GM12878 (cell line): ENCODE data around the gene IL20RB. TPM values are rescaled to one million over a fixed set of nuclear protein-coding genes. Genes with fewer than 3 reads are reported as not detected.

ENCODE experiments used
- ATAC-seq: fragments of 200-7000 bp; cut with Tn5 transposase; 3 replicates; pipeline ENCODE4 v1.9.1; 2020; ENCODE audit warnings: mild to moderate bottlenecking, moderate library complexity
- BruUV-seq: library from RNA; stranded (reverse); fragments of 400-500 nt; replicated peaks from 2 replicates; lab custom pipeline; 2021; lab: Mats Ljungman, UMichigan
- CTCF ChIA-PET: fragments of 300-600 bp; sonication (Branson Sonifier 250); formaldehyde crosslinking; extraction: SDS; loops from one replicate; lab custom pipeline; 2021; ENCODE audit warnings: inconsistent platforms; lab: Yijun Ruan, JAX
- POLR2A ChIA-PET: fragments of 350-600 bp; formaldehyde crosslinking; extraction: SDS; loops from one replicate; lab custom pipeline; 2021; ENCODE audit warnings: inconsistent platforms; lab: Charles Lee
- RAD21 ChIA-PET: fragments of 300-600 bp; sonication (Branson Sonifier 250); formaldehyde crosslinking; loops from one replicate; lab custom pipeline; 2023; ENCODE audit warnings: antibody characterized with exemption; ENCODE audit not compliant: unreplicated experiment; lab: Charles Lee
- SMC1A ChIA-PET: fragments of 300-600 bp; sonication (Branson Sonifier 250); formaldehyde crosslinking; loops from one replicate; lab custom pipeline; 2023; ENCODE audit not compliant: unreplicated experiment, uncharacterized antibody; lab: Charles Lee
- DNase-seq: peaks from one replicate; pipeline ENCODE4 v3.0.0-alpha.2; 2011; ENCODE audit warnings: low read depth, low spot score
- FAIRE-seq: peaks from 3 replicates; lab custom pipeline; 2011; peaks lifted over from hg19 to GRCh38; lab: Jason Lieb, UNC
- H2AFZ ChIP-seq: 2 replicates; pipeline ENCODE4 v1.6.0; 2011; ENCODE audit warnings: low read depth, low read length, control low read depth; ENCODE audit not compliant: control insufficient read depth
- H3K27ac ChIP-seq: 2 replicates; pipeline ENCODE4 v1.5.1; 2011; ENCODE audit warnings: control low read depth; ENCODE audit not compliant: control insufficient read depth, insufficient read depth
- H3K27me3 ChIP-seq, 2 experiments: replicated peaks in 1 of 2; 2 replicates each; pipeline versions ENCODE4 v1.6.0 to v1.6.1; 2011; ENCODE audit warnings: low read length in 1 of 2; ENCODE audit not compliant: control insufficient read depth in 2 of 2, insufficient read depth in 2 of 2
- H3K36me3 ChIP-seq, 2 experiments: 2 replicates each; pipeline ENCODE4 v1.5.1; 2011; ENCODE audit warnings: low read length in 1 of 2; ENCODE audit not compliant: control insufficient read depth in 2 of 2, insufficient read depth in 2 of 2
- H3K4me1 ChIP-seq: 2 replicates; pipeline ENCODE4 v1.6.1; 2011; ENCODE audit warnings: mild to moderate bottlenecking, low read length, moderate library complexity, mixed read lengths; ENCODE audit not compliant: control insufficient read depth, insufficient read depth
- H3K4me2 ChIP-seq: 2 replicates; pipeline ENCODE4 v1.6.0; 2011; ENCODE audit warnings: control low read depth; ENCODE audit not compliant: control insufficient read depth, insufficient read depth
- H3K4me3 ChIP-seq: fragments of 200-600 bp; sonication (generic); 2 replicates; pipeline ENCODE4 v1.5.1; 2016
- H3K79me2 ChIP-seq: 2 replicates; pipeline ENCODE4 v1.6.0; 2011; ENCODE audit warnings: low read length; ENCODE audit not compliant: control insufficient read depth, insufficient read depth
- H3K9ac ChIP-seq: 2 replicates; pipeline ENCODE4 v1.8.0; 2011; ENCODE audit warnings: low read length, control low read depth, mixed read lengths; ENCODE audit not compliant: control insufficient read depth, insufficient read depth
- H3K9me3 ChIP-seq: replicated peaks from 3 replicates; pipeline ENCODE4 v1.5.1; 2011; ENCODE audit warnings: mild to moderate bottlenecking, low read length; ENCODE audit not compliant: control insufficient read depth, insufficient read depth
- H4K20me1 ChIP-seq: 2 replicates; pipeline ENCODE4 v1.6.0; 2011; ENCODE audit not compliant: control insufficient read depth, insufficient read depth
- ESRRA ChIP-seq: IDR thresholded peaks from 2 replicates; pipeline ENCODE4 v1.6.1; 2012; ENCODE audit warnings: mild to moderate bottlenecking, low read length, improper control_type of control experiment
- NFXL1 ChIP-seq: fragments of 450-650 bp; IDR thresholded peaks from 2 replicates; pipeline ENCODE4 v1.6.1; 2017; ENCODE audit warnings: antibody characterized with exemption, mild to moderate bottlenecking, borderline replicate concordance
- NRF1 ChIP-seq: conservative IDR thresholded peaks from 2 replicates; pipeline ENCODE4 v1.6.1; 2011; ENCODE audit warnings: mild to moderate bottlenecking, low read depth, low read length, improper control_type of control experiment
- RFX5 ChIP-seq: IDR thresholded peaks from 2 replicates; pipeline ENCODE4 v1.6.1; 2011; ENCODE audit warnings: low read depth, low read length, improper control_type of control experiment
- SMC3 ChIP-seq: IDR thresholded peaks from 2 replicates; pipeline ENCODE4 v1.6.1; 2011; ENCODE audit warnings: low read length, improper control_type of control experiment, borderline replicate concordance
- STAT3 ChIP-seq: IDR thresholded peaks from 2 replicates; pipeline ENCODE4 v1.6.1; 2011; ENCODE audit warnings: low read depth, low read length, improper control_type of control experiment
- TARDBP ChIP-seq: IDR thresholded peaks from 2 replicates; pipeline ENCODE4 v1.6.1; 2016; ENCODE audit warnings: borderline replicate concordance
- ZNF274 ChIP-seq: IDR thresholded peaks from one replicate; pipeline ENCODE4 v1.8.0; 2011; ENCODE audit not compliant: insufficient read length, insufficient read depth
- WGBS: methylation state at CpG from one replicate; pipeline ENCODE4 v1.1.6; 2016; ENCODE audit warnings: low lambda C conversion rate; ENCODE audit not compliant: insufficient replicate concordance, insufficient coverage; ENCODE audit errors: missing lambda C conversion rate; 5-methylcytosine and 5-hydroxymethylcytosine counted together
- in situ Hi-C: fragments of 300-500 bp; cut with MboI; formaldehyde crosslinking; loops from 9 replicates; pipeline ENCODE4 v1.14.3; 2018; ENCODE audit warnings: mixed read lengths
- intact Hi-C: fragments of 100-400 bp; cut with micrococcal nuclease; formaldehyde crosslinking; loops from one replicate; pipeline ENCODE4 v1.14.2; 2022; ENCODE audit not compliant: unreplicated experiment
- polyA plus RNA-seq, 11 experiments: library from polyadenylated mRNA; depleted of rRNA in 4 of 11; unstranded in 6 of 11; stranded (reverse) in 5 of 11; fragments of >200 nt; fragmentation: Nextera tagmentation in 4 of 11; fragmentation: Illumina TruSeq in 1 of 11; extraction: Ambion mirVana in 4 of 11; extraction: Trizol in 1 of 11; gene quantifications; 1 replicate in 1 of 11; 2 replicates in 10 of 11; pipeline versions ENCODE4 v1.2.1 to v1.2.3, GENCODE V29; 2011 to 2016; ENCODE audit warnings: inconsistent platforms in 2 of 11, missing spikeins in 2 of 11, low read depth in 1 of 11
- total RNA-seq, 4 experiments: library from RNA; depleted of rRNA in 3 of 4; stranded (reverse); fragments of >200 nt in 3 of 4; fragmentation: Illumina TruSeq in 1 of 4; extraction: Trizol in 1 of 4; gene quantifications; 2 replicates each; pipeline versions ENCODE4 v1.2.1 to v1.2.3, GENCODE V29; 2013 to 2021

IL20RB gene
- total and polyA plus RNA-seq, 10 of the 15 experiments (the other 5 are each of a cell fraction or from before 2014, with no cell fraction given): 0.21 to 1.1 (median 0.54) TPM

- no TSS peak for BruUV-seq
- Histone ChIP-seq H3K9ac (no peak overlapping the region), H2AFZ (no peak overlapping the region), H3K4me1 (peaks cover 10% of the 10 kb centered on the region), H3K4me3 (no peak overlapping the region), H3K36me3 (peaks cover 0 to 4% of the 10 kb centered on the region in 2 experiments; a peak in 2 of 4 replicates), H3K9me3 (no peaks in the 10 kb centered on the region; the same call in 2 of the 3 replicates)
- 38% methylated on average over 3 of the region's 3 CpGs for WGBS
- SMC1A ChIA-PET: interaction anchor here (1.0 to 2.1 kb wide), 2 partner anchors 8 to 104 kb away, joined by 3 to 6 read pairs; no protein-coding TSS in a partner anchor
- no peak for FAIRE-seq
- CTCF ChIA-PET: interaction anchor here (0.9 to 1.5 kb wide), 3 partner anchors 10 to 191 kb away, joined by 3 to 4 read pairs (median 3); partner anchors contain the start of gene STAG1
- DNase-seq: no peak
- no peak for TF ChIP-seq TARDBP
- no peak for TF ChIP-seq NFXL1
- TF ChIP-seq, all 136 proteins: peak for 0
- ChIA-PET POLR2A (interaction anchor here (1.2 kb wide), 1 partner anchor 82 kb away, joined by 3 read pairs; the partner anchor contains the start of gene NCK1), RAD21 (no interaction called here)
- Histone ChIP-seq H3K79me2 (peaks cover 21% of the 10 kb centered on the region), H3K4me2 (no peak overlapping the region), H3K27me3 (no peaks in the 10 kb centered on the region), H4K20me1 (no peaks in the 10 kb centered on the region), H3K27ac (no peak overlapping the region)
- intact Hi-C loops: no loop called here
- in situ Hi-C loops: no loop called here
- ATAC-seq: no peak
These were observed 14.3 kb upstream of the IL20RB start for GRCh38 chr3:136943436-136943835.

- H3K79me2 ChIP-seq: peaks cover 2% of the 10 kb centered on the region; the same call in 1 of the 2 replicates
- RAD21 ChIA-PET: interaction anchor here (1.2 to 1.7 kb wide), 3 partner anchors 67 to 85 kb away, joined by 4 to 6 read pairs (median 5); partner anchors contain the start of gene NCK1
- intact Hi-C loops: no loop called here
These were observed 10.8 kb upstream of the IL20RB start for GRCh38 chr3:136946978-136947377.

More at GRCh38 chr3:136946978-136947377, 10.8 kb upstream of the IL20RB start:
- peaks cover 15% of the 10 kb centered on the region for H3K4me1 ChIP-seq
- BruUV-seq: no TSS peak
- FAIRE-seq (no peak), DNase-seq (no peak), ATAC-seq (no peak)
- no peak overlapping the region for H3K27ac ChIP-seq
- in situ Hi-C loops: no loop called here
- no peak overlapping the region for H3K9ac ChIP-seq
- ChIA-PET CTCF (interaction anchor here (1.2 to 1.5 kb wide), 2 partner anchors 8 to 67 kb away, joined by 3 read pairs; no protein-coding TSS in a partner anchor), SMC1A (interaction anchor here (1.1 to 2.4 kb wide), 5 partner anchors 21 to 194 kb away, joined by 4 to 9 read pairs (median 8); partner anchors contain the start of gene NCK1), POLR2A (interaction anchor here (0.8 to 1.1 kb wide), 3 partner anchors 8 to 185 kb away, joined by 3 read pairs; no protein-coding TSS in a partner anchor)
- H4K20me1 ChIP-seq: no peaks in the 10 kb centered on the region
- no peaks in the 10 kb centered on the region; the same call in 2 of the 3 replicates for H3K9me3 ChIP-seq
- H2AFZ ChIP-seq: no peak overlapping the region
- H3K4me3 ChIP-seq: no peak overlapping the region
- H3K4me2 ChIP-seq: no peak overlapping the region
- no peak for TF ChIP-seq STAT3
- TF ChIP-seq SMC3: no peak
- no peak for TF ChIP-seq ZNF274
- no peak for TF ChIP-seq RFX5
- no peak for TF ChIP-seq NRF1
- no peak for TF ChIP-seq ESRRA
- 95% methylated on average over 1 of the region's 1 CpG for WGBS
- H3K27me3 ChIP-seq: no peaks in the 10 kb centered on the region
- H3K36me3 ChIP-seq: peaks cover 0 to 4% of the 10 kb centered on the region in 2 experiments; a peak in 2 of 4 replicates
